HepG2 (cell line): ENCODE results near the gene JADE2. TPM values are rescaled to one million over a fixed set of nuclear protein-coding genes. Genes with fewer than 3 reads are reported as not detected.

Experiments used
- BRD4 ChIP-seq: sonication (generic); formaldehyde crosslinking; IDR thresholded peaks from 2 replicates; pipeline ENCODE4 v1.4.0; 2020; ENCODE audit warnings: missing genetic modification reagents
- CHD2 ChIP-seq: IDR thresholded peaks from 2 replicates; pipeline ENCODE4 v1.6.1; 2011; ENCODE audit warnings: low read depth, low read length, improper control_type of control experiment
- ETV6 ChIP-seq: sonication (generic); formaldehyde crosslinking; conservative IDR thresholded peaks from 2 replicates; pipeline ENCODE4 v1.4.0; 2020; ENCODE audit warnings: missing genetic modification reagents
- GATA4 ChIP-seq: sonication (generic); IDR thresholded peaks from 2 replicates; pipeline ENCODE4 v1.6.1; 2016; ENCODE audit warnings: antibody characterized with exemption, low read depth, borderline replicate concordance
- KDM5A ChIP-seq: fragments of 200-600 bp; sonication (generic); IDR thresholded peaks from 2 replicates; pipeline ENCODE4 v1.7.0; 2018; ENCODE audit warnings: antibody characterized with exemption, mild to moderate bottlenecking, low read length, borderline replicate concordance
- KLF11 ChIP-seq: IDR thresholded peaks from 2 replicates; pipeline ENCODE4 v1.6.1; 2016; ENCODE audit warnings: missing compliant biosample characterization
- KMT2B ChIP-seq: IDR thresholded peaks from 2 replicates; pipeline ENCODE4 v1.6.1; 2016; ENCODE audit warnings: missing genetic modification reagents, missing compliant biosample characterization
- MBD4 ChIP-seq: IDR thresholded peaks from 2 replicates; pipeline ENCODE4 v1.6.1; 2012; ENCODE audit warnings: low read length, inconsistent platforms, borderline replicate concordance
- MEIS2 ChIP-seq: sonication (generic); formaldehyde crosslinking; IDR thresholded peaks from 2 replicates; pipeline ENCODE4 v1.9.0; 2021; ENCODE audit warnings: mild to moderate bottlenecking, missing genetic modification reagents
- NFE2L2 ChIP-seq: fragments of 150-350 bp; IDR thresholded peaks from 2 replicates; pipeline ENCODE4 v1.6.1; 2014; ENCODE audit warnings: low read length
- NFRKB ChIP-seq: fragments of 450-650 bp; IDR thresholded peaks from 2 replicates; pipeline ENCODE4 v1.6.1; 2017
- SP4 ChIP-seq: sonication (generic); formaldehyde crosslinking; IDR thresholded peaks from 2 replicates; pipeline ENCODE4 v1.8.1; 2023; ENCODE audit warnings: mild to moderate bottlenecking, missing genetic modification reagents
- SPEN ChIP-seq: sonication (generic); formaldehyde crosslinking; IDR thresholded peaks from 2 replicates; pipeline ENCODE4 v1.5.1; 2020; ENCODE audit warnings: low read depth, mild to moderate bottlenecking, missing genetic modification reagents
- SSRP1 ChIP-seq: IDR thresholded peaks from 2 replicates; pipeline ENCODE4 v1.6.1; 2016; ENCODE audit warnings: control low read depth
- STAG1 ChIP-seq: sonication (generic); formaldehyde crosslinking; IDR thresholded peaks from 2 replicates; pipeline ENCODE4 v1.4.0; 2020; ENCODE audit warnings: missing genetic modification reagents
- TBX3 ChIP-seq: fragments of 450-650 bp; IDR thresholded peaks from 2 replicates; pipeline ENCODE4 v1.6.1; 2017; ENCODE audit warnings: antibody characterized with exemption, mild to moderate bottlenecking, inconsistent platforms, borderline replicate concordance
- ZC3H4 ChIP-seq: sonication (generic); formaldehyde crosslinking; IDR thresholded peaks from 2 replicates; pipeline ENCODE4 v1.4.0; 2020; ENCODE audit warnings: missing genetic modification reagents, borderline replicate concordance
- ZFAT ChIP-seq: sonication (generic); formaldehyde crosslinking; conservative IDR thresholded peaks from 2 replicates; pipeline ENCODE4 v1.8.1; 2023; ENCODE audit warnings: missing genetic modification reagents, inconsistent platforms
- ZNF326 ChIP-seq: sonication (generic); formaldehyde crosslinking; IDR thresholded peaks from 2 replicates; pipeline ENCODE4 v1.4.0; 2020; ENCODE audit warnings: missing genetic modification reagents, borderline replicate concordance
- ZNF350 ChIP-seq: sonication (generic); formaldehyde crosslinking; IDR thresholded peaks from 2 replicates; pipeline ENCODE4 v1.4.0; 2020; ENCODE audit warnings: mild to moderate bottlenecking, low read depth, missing genetic modification reagents, borderline replicate concordance
- ZSCAN20 ChIP-seq: sonication (generic); formaldehyde crosslinking; IDR thresholded peaks from 2 replicates; pipeline ENCODE4 v1.4.0; 2020; ENCODE audit warnings: missing genetic modification reagents, mild to moderate bottlenecking, borderline replicate concordance
- ZZZ3 ChIP-seq: sonication (generic); formaldehyde crosslinking; IDR thresholded peaks from 2 replicates; pipeline ENCODE4 v1.4.0; 2020; ENCODE audit warnings: missing genetic modification reagents, mild to moderate bottlenecking, borderline replicate concordance
- polyA plus RNA-seq, 8 experiments: library from polyadenylated mRNA; depleted of rRNA in 3 of 8; stranded (reverse) in 7 of 8; unstranded in 1 of 8; fragments of >200 nt; fragmentation: Illumina TruSeq in 4 of 8; extraction: Trizol in 4 of 8; gene quantifications; 2 replicates each; pipeline versions ENCODE4 v1.2.1 to v1.2.3, GENCODE V29; 2011 to 2016; ENCODE audit warnings: low read depth in 4 of 8, missing spikeins in 1 of 8, mixed read lengths in 1 of 8; ENCODE audit not compliant: insufficient read depth in 1 of 8
- total RNA-seq, 5 experiments: library from RNA; depleted of rRNA; stranded (reverse); fragments of >200 nt; fragmentation: Illumina TruSeq; extraction: Trizol; gene quantifications; 2 replicates each; pipeline ENCODE4 v1.2.3, GENCODE V29; 2016; ENCODE audit warnings: low read depth in 1 of 5
- TF ChIP-seq, protein P1 (sequence below): sonication (generic); formaldehyde crosslinking; IDR thresholded peaks from 2 replicates; pipeline ENCODE4 v1.8.0; 2022; ENCODE audit warnings: mild to moderate bottlenecking, missing genetic modification reagents; ENCODE audit not compliant: insufficient replicate concordance
- TF ChIP-seq, protein P2 (sequence below): sonication (generic); formaldehyde crosslinking; IDR thresholded peaks from 2 replicates; pipeline ENCODE4 v1.4.0; 2020; ENCODE audit warnings: missing genetic modification reagents, borderline replicate concordance
- TF ChIP-seq, protein P3 (sequence below): sonication (generic); formaldehyde crosslinking; IDR thresholded peaks from 2 replicates; pipeline ENCODE4 v1.5.0; 2020; ENCODE audit warnings: mild to moderate bottlenecking, missing genetic modification reagents, moderate library complexity

JADE2 gene
- total and polyA plus RNA-seq, 2 of the 13 experiments (the other 11 are each of a cell fraction or from before 2014, with no cell fraction given) = 7.5 to 15.1 TPM

DNA sequence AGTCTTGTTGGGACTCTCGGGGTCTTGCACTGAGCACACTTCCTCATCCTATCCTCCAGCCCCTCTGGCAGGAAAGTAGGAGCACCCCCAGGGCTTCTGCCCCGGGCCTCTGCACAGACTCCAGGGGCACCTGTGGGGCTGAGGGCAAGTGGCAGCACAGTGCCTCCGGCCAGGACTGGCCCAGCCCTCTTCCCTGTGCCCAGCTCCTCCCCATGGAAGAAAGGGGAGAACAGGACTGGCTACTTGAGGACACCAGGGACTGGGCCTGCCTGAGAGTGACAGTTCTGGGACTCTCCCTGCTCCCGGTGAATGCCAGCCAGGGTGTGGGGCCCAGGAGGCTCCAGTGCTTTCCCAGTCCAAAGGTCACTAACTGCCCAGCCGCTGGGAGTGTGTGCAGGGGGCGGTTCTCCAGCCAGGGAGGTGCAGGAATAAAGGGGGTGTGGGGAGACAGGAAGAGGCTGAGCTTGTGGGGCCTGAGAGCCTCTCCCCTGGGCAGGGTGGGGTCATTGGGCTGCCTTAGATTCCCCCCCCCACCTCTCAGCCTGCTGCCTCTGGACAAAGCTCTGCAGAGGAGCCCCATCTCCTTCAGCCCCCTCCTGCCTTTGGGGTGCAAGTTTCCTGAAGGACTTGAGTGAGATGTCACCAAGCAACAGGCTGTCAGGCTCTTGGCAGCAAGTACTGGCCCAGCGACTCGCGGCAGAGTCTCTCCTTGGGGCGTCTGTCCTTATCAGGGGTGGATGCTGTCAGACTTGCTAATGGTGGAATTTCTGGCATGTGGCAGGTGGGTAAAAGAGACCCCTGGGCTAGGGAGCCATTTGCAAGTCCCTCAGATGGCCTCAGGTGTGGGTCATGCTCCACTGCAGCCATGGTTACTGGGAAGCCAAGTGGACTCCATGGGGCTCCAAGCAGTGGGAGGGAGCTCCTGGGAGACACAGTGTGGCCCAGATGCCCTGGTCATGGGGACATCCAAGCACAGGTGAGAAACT is 19.1 kb upstream of the JADE2 start (continued):
- TF ChIP-seq ZNF326 (CRISPR knock-in tag) = no peak
- no peak for TF ChIP-seq NFRKB
- TF ChIP-seq TBX3 = peak; percentile 53; the same call in 1 of the 2 replicates
- TF ChIP-seq KDM5A = 0 out of 2 replicates have a peak, but pooled peaks have one; percentile 33
- TF ChIP-seq, protein P1, sequence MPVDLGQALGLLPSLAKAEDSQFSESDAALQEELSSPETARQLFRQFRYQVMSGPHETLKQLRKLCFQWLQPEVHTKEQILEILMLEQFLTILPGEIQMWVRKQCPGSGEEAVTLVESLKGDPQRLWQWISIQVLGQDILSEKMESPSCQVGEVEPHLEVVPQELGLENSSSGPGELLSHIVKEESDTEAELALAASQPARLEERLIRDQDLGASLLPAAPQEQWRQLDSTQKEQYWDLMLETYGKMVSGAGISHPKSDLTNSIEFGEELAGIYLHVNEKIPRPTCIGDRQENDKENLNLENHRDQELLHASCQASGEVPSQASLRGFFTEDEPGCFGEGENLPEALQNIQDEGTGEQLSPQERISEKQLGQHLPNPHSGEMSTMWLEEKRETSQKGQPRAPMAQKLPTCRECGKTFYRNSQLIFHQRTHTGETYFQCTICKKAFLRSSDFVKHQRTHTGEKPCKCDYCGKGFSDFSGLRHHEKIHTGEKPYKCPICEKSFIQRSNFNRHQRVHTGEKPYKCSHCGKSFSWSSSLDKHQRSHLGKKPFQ (CRISPR knock-in tag) = peak; percentile 59
- TF ChIP-seq NFE2L2 = no peak
- TF ChIP-seq ZC3H4 (CRISPR knock-in tag) = no peak
- no peak for TF ChIP-seq MBD4
- peak; percentile 69; the same call in 1 of the 2 replicates for TF ChIP-seq GATA4
- TF ChIP-seq MEIS2 (CRISPR knock-in tag) = peak; percentile 64
- peak; percentile 46; the same call in 1 of the 2 replicates for TF ChIP-seq SSRP1 (CRISPR knock-in tag)
- peak; percentile 50 for TF ChIP-seq BRD4 (CRISPR knock-in tag)
- TF ChIP-seq SP4 (CRISPR knock-in tag) = peak; percentile 92
- TF ChIP-seq, protein P2, sequence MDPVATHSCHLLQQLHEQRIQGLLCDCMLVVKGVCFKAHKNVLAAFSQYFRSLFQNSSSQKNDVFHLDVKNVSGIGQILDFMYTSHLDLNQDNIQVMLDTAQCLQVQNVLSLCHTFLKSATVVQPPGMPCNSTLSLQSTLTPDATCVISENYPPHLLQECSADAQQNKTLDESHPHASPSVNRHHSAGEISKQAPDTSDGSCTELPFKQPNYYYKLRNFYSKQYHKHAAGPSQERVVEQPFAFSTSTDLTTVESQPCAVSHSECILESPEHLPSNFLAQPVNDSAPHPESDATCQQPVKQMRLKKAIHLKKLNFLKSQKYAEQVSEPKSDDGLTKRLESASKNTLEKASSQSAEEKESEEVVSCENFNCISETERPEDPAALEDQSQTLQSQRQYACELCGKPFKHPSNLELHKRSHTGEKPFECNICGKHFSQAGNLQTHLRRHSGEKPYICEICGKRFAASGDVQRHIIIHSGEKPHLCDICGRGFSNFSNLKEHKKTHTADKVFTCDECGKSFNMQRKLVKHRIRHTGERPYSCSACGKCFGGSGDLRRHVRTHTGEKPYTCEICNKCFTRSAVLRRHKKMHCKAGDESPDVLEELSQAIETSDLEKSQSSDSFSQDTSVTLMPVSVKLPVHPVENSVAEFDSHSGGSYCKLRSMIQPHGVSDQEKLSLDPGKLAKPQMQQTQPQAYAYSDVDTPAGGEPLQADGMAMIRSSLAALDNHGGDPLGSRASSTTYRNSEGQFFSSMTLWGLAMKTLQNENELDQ (CRISPR knock-in tag) = no peak
- no peak for TF ChIP-seq CHD2
- peak; percentile 26; the same call in 1 of the 2 replicates for TF ChIP-seq KMT2B
- no peak for TF ChIP-seq STAG1 (CRISPR knock-in tag)
- TF ChIP-seq ZFAT (CRISPR knock-in tag) = no peak
- peak; percentile 25; the same call in 1 of the 2 replicates for TF ChIP-seq KLF11 (CRISPR knock-in tag)
- TF ChIP-seq ZZZ3 (CRISPR knock-in tag) = no peak
- TF ChIP-seq, protein P3, sequence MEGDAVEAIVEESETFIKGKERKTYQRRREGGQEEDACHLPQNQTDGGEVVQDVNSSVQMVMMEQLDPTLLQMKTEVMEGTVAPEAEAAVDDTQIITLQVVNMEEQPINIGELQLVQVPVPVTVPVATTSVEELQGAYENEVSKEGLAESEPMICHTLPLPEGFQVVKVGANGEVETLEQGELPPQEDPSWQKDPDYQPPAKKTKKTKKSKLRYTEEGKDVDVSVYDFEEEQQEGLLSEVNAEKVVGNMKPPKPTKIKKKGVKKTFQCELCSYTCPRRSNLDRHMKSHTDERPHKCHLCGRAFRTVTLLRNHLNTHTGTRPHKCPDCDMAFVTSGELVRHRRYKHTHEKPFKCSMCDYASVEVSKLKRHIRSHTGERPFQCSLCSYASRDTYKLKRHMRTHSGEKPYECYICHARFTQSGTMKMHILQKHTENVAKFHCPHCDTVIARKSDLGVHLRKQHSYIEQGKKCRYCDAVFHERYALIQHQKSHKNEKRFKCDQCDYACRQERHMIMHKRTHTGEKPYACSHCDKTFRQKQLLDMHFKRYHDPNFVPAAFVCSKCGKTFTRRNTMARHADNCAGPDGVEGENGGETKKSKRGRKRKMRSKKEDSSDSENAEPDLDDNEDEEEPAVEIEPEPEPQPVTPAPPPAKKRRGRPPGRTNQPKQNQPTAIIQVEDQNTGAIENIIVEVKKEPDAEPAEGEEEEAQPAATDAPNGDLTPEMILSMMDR = peak; percentile 37
- 0 out of 2 replicates have a peak, but pooled peaks have one; percentile 37 for TF ChIP-seq ETV6 (CRISPR knock-in tag)
- TF ChIP-seq SPEN (CRISPR knock-in tag) = peak; percentile 75; the same call in 1 of the 2 replicates
- peak; percentile 86; the same call in 1 of the 2 replicates for TF ChIP-seq ZNF350 (CRISPR knock-in tag)
- no peak; the same call in 1 of the 2 replicates for TF ChIP-seq ZSCAN20 (CRISPR knock-in tag)
